COLO668 (cell line): ENCODE measurements around the gene MRPL54.
"Not testable (repeated sequence)": the region's sequence is repeated elsewhere in the genome, so short reads cannot be mapped to it uniquely, and the experiment has no call there.

Source experiments
- DNase-seq: peaks from one replicate; lab custom pipeline; 2025; ENCODE audit not compliant: unreplicated experiment; lab: John Stamatoyannopoulos, UW

The MRPL54 gene

DNA sequence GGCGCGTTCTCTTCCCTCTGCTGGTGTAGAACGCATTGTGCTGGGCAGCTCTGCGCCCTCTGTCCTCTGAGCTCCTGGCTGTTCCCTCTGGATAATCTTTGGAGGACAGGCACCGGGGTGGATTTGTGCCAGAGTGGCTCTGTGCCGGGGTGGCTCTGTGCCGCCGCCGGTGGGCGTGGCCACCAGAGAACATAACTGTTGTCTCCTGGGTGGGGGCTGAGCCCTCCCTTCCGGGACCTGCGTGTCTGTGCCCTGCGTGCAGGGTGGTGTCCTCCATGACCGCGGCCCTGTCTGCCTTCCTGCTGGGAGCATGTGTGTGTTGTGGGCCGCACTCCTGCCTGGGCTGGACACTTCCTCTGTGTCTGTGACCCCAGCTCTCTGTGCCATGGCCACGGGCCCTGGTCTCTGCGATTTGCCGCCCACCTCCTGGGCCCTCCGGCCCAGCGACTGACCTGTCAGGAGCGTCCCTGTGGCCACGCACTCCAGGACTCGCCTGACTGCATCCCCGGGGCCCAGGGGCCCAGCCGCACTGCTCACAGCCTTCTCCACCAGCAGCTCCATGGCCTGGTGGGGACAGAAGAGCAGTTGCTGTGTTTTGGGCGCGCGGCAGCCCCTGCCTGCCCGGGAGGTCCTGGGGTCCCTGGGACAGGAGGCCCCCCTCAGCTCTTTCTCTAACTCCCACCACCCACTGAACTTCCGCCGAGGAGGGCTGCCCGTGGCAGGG lies 46.1 kb downstream of the MRPL54 start:
- DNase-seq, result no peak

DNA sequence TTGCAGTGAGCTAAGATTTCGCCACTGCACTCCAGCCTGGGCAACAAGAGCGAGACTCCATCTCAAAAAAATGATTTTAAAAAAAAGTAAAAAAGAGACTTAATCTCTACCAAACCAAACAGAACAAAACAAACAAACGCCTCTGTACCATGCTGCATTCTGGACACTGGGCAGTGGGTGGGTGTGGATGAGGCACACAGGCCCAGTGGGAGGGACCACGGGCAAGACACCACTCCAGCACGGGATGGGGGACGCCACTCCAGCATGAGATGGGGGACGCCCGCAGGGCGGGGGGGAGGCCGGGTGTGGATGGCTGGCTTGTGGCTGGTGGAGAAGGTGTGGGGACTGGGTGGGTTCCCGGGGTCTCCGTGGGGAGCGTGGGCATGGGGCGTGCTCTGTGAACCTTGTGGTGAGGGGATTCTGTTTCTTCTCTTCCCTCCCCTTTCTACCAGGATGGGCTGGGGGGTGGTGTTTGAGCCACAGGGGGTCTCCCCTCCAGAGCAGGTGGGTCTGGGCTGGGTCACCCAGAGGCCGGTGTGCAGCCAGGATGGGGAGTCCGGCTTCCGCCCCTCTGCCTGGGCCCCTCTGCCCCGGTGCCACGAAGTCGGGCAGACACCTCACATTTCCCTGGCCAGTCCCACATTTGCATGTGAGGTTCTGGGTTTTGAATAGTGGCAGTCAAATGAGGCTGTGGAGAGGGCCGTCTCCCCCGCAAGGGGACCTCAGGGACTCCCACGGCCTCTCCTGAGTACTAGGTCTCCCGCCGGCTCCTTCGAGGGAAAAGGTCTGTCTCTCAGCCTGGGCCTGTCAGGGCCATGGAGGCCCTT lies 47.6 kb downstream of the MRPL54 start:
- no peak for DNase-seq

GRCh38 chr19:3810708-3811355 lies 48.4 kb downstream of the MRPL54 start:
- no peak for DNase-seq

DNA sequence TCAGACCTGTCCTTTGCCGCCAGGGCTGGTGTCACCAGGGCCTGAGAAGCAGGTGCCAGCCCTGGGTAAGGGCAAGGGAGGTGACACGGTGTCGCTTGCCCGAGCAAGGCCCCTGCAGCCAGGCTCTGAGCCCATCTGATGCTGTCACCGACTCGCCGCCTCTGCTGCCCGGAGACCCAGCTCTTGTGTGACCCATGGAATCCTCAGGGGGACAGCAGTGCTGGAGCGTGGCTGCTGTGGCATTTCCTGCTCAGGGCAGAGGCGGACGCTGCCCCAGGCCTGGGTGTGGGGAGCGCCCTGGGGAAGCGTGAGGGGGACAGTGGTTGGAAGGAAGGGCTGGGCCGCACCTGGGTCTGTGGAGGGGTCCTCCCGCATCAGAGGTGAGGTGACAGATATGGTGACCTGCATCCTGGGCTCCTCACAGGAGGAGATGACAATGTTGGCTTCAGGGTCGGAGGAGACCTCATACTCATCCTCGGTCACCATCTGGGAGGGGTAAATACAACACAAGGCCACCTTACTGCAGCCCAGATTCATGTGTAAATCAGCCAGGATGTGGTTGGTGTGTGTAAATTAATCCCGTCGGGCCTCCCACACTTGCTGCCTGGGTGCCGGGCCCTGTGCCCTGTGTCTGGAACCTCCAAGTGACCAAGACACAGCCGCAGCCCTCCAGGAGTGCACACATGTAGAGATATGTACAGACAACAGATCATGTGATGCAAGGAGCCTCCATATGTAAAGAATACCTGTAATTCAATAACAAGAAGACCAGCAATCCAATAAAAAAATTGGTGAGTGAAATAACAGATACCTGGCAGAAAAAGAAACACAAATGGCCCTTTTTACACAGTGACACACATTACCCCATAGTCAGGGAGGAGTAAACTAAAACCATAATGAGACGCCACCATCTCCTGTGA lies 51.3 kb downstream of the MRPL54 start:
- DNase-seq, result no peak

DNA sequence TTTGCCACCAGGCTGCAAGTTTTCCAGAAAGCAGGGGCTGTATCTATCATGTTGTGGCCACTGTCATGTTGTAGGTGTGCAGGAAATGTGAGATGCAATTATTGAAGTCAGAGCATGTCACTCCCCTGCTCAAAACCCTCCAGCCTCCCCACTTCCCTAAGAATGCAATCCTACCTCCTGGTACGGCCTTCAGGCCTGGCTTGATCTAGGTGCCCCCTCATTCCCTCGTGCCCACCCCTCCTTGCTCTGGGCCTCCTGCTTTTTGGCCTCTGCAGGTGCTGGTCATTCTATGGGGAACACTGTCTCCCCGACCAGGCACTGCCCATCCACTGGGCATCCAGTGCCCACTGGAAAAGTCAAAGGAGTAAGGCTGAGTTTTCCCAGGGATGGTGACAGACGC lies 52.2 kb downstream of the MRPL54 start:
- no peak for DNase-seq

DNA sequence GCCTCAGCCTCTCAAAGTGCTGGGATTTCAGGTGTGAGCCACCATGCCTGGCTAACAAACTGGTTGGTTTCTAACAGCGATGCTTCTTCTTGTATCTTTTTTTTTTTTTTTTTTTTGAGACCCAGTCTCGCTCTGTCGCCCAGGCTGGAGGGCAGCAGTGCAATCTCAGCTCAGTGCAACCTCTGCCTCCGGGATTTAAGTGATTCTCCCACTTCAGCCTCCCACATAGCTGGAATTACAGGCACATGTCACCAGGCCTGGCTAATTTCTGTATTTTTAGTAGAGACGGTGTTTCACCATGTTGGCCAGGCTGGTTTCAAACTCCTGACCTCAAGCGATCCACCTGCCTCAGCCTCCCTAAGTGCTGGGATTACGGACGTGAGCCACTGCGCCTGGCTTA lies 53.7 kb downstream of the MRPL54 start:
- DNase-seq, result not testable (repeated sequence)

GRCh38 chr19:3816566-3817218 lies 54.2 kb downstream of the MRPL54 start:
- no peak for DNase-seq
